Esophagus squamous epithelium (tissue), 4 donors: ENCODE data around the gene OR4D10.
"Not testable (repeated sequence)": the region's sequence is repeated elsewhere in the genome, so short reads cannot be mapped to it uniquely, and the experiment has no call there.

Experiments used
- CTCF ChIP-seq, 6 experiments: fragments of 450-650 bp in 4 of 6; fragments of 200-600 bp in 2 of 6; sonication (generic) in 2 of 6; IDR thresholded peaks; one replicate each; pipeline ENCODE4 v1.5.1; 2016 to 2019; ENCODE audit warnings: antibody characterized with exemption in 6 of 6, mild to moderate bottlenecking in 4 of 6, moderate library complexity in 4 of 6
- POLR2A ChIP-seq, 4 donors: fragments of 450-650 bp; IDR thresholded peaks; one replicate each; pipeline ENCODE4 v1.6.1; 2017; ENCODE audit warnings: antibody characterized with exemption in 4 of 4, mild to moderate bottlenecking in 4 of 4, moderate library complexity in 3 of 4

- TF ChIP-seq CTCF, POLR2A (IDR thresholded peaks at IDR 0.05): not testable (repeated sequence)
These were observed 27.5 kb upstream of the OR4D10 start for GRCh38 chr11:59445624-59446023.
